H9 (cell line): ENCODE results near the gene SRPX. TPM values are rescaled to one million over a fixed set of nuclear protein-coding genes. Genes with fewer than 3 reads are reported as not detected.
A peak's percentile ranks its signal among the peaks of the same experiment; 100 is the strongest.

Experiments used
- DNase-seq: peaks from one replicate; pipeline ENCODE4 v3.0.0-alpha.2; 2017
- H2AFZ ChIP-seq: one replicate; pipeline ENCODE4 v1.6.1; 2013; ENCODE audit warnings: mild to moderate bottlenecking, low read length, control low read depth, moderate library complexity
- H2AK5ac ChIP-seq: 2 replicates; pipeline ENCODE4 v1.6.1; 2013; ENCODE audit warnings: low read length, control low read depth, mixed read lengths; ENCODE audit not compliant: insufficient read length
- H2BK120ac ChIP-seq: one replicate; pipeline ENCODE4 v1.6.1; 2013; ENCODE audit warnings: low read depth, mild to moderate bottlenecking, low read length, control low read depth, inconsistent platforms; ENCODE audit not compliant: poor library complexity, severe bottlenecking
- H2BK12ac ChIP-seq: 2 replicates; pipeline ENCODE4 v1.6.1; 2013; ENCODE audit warnings: low read length, control low read depth, mixed read lengths, low read depth; ENCODE audit not compliant: insufficient read length
- H2BK15ac ChIP-seq: 2 replicates; pipeline ENCODE4 v1.6.1; 2013; ENCODE audit warnings: low read depth, low read length, control low read depth
- H2BK20ac ChIP-seq: one replicate; pipeline ENCODE4 v1.6.1; 2013; ENCODE audit warnings: low read depth, mild to moderate bottlenecking, low read length, control low read depth, inconsistent platforms; ENCODE audit not compliant: poor library complexity, severe bottlenecking
- H2BK5ac ChIP-seq: 2 replicates; pipeline ENCODE4 v1.6.1; 2013; ENCODE audit warnings: low read length, control low read depth, mixed read lengths; ENCODE audit not compliant: insufficient read length
- H3K14ac ChIP-seq: 2 replicates; pipeline ENCODE4 v1.6.1; 2013; ENCODE audit warnings: low read length, control low read depth; ENCODE audit not compliant: insufficient read depth
- H3K18ac ChIP-seq: 2 replicates; pipeline ENCODE4 v1.6.1; 2013; ENCODE audit warnings: low read depth, mild to moderate bottlenecking, mixed read lengths, low read length, control low read depth; ENCODE audit not compliant: insufficient read length
- H3K23ac ChIP-seq: 2 replicates; pipeline ENCODE4 v1.6.1; 2013; ENCODE audit warnings: low read length, control low read depth, mixed read lengths, low read depth; ENCODE audit not compliant: insufficient read length
- H3K23me2 ChIP-seq: 2 replicates; pipeline ENCODE4 v1.6.1; 2013; ENCODE audit warnings: low read depth, mild to moderate bottlenecking, mixed read lengths, low read length, control low read depth; ENCODE audit not compliant: insufficient read length, poor library complexity, severe bottlenecking
- H3K27ac ChIP-seq: 2 replicates; pipeline ENCODE4 v1.5.1; 2013; ENCODE audit warnings: low read length, control low read depth, mixed read lengths, low read depth; ENCODE audit not compliant: insufficient read length
- H3K27me3 ChIP-seq: 2 replicates; pipeline ENCODE4 v1.6.1; 2013; ENCODE audit warnings: low read length, control low read depth, inconsistent platforms; ENCODE audit not compliant: insufficient read depth
- H3K4ac ChIP-seq: 2 replicates; pipeline ENCODE4 v1.6.1; 2013; ENCODE audit warnings: low read depth, mild to moderate bottlenecking, control low read depth, inconsistent platforms, low read length, moderate library complexity
- H3K4me1 ChIP-seq: 2 replicates; pipeline ENCODE4 v1.6.1; 2013; ENCODE audit warnings: low read length, control low read depth, inconsistent platforms; ENCODE audit not compliant: insufficient read depth
- H3K4me2 ChIP-seq: 2 replicates; pipeline ENCODE4 v1.6.1; 2013; ENCODE audit warnings: low read length, control low read depth, mixed read lengths; ENCODE audit not compliant: insufficient read length, insufficient read depth
- H3K56ac ChIP-seq: 2 replicates; pipeline ENCODE4 v1.6.1; 2013; ENCODE audit warnings: low read depth, mild to moderate bottlenecking, mixed read lengths, low read length, control low read depth; ENCODE audit not compliant: insufficient read length
- H3K79me1 ChIP-seq: 2 replicates; pipeline ENCODE4 v1.6.1; 2013; ENCODE audit warnings: low read depth, mild to moderate bottlenecking, moderate library complexity, low read length, control low read depth, inconsistent platforms; ENCODE audit not compliant: insufficient read depth, poor library complexity, severe bottlenecking
- H3K79me2 ChIP-seq: 2 replicates; pipeline ENCODE4 v1.6.1; 2013; ENCODE audit warnings: low read length, control low read depth, inconsistent platforms; ENCODE audit not compliant: insufficient read depth
- H3K9ac ChIP-seq: 2 replicates; pipeline ENCODE4 v1.6.1; 2013; ENCODE audit warnings: low read length, control low read depth, mixed read lengths; ENCODE audit not compliant: insufficient read length; ENCODE audit errors: extremely low read depth
- H3K9me3 ChIP-seq: one replicate; pipeline ENCODE4 v1.6.1; 2013; ENCODE audit warnings: low read depth, low read length, inconsistent platforms; ENCODE audit not compliant: control insufficient read depth
- H3T11ph ChIP-seq: one replicate; pipeline ENCODE4 v1.6.1; 2013; ENCODE audit warnings: mild to moderate bottlenecking, low read length, control low read depth, inconsistent platforms
- H4K20me1 ChIP-seq: one replicate; pipeline ENCODE4 v1.6.1; 2013; ENCODE audit not compliant: control insufficient read depth, insufficient read length, insufficient read depth
- H4K5ac ChIP-seq: 2 replicates; pipeline ENCODE4 v1.6.1; 2013; ENCODE audit warnings: low read depth, mild to moderate bottlenecking, mixed read lengths, low read length, control low read depth; ENCODE audit not compliant: insufficient read length
- H4K8ac ChIP-seq: replicated peaks from 2 replicates; pipeline ENCODE4 v1.6.1; 2013; ENCODE audit warnings: low read length, control low read depth, mixed read lengths, low read depth; ENCODE audit not compliant: insufficient read length
- H4K91ac ChIP-seq: 2 replicates; pipeline ENCODE4 v1.6.1; 2013; ENCODE audit warnings: low read depth, mild to moderate bottlenecking, moderate library complexity, mixed read lengths, low read length, control low read depth; ENCODE audit not compliant: insufficient read length
- H3K27ac Mint-ChIP-seq, 3 experiments: 2 replicates in 2 of 3; 3 replicates in 1 of 3; pipeline ENCODE4 v1.8.0; 2020 to 2021; ENCODE audit warnings: mixed read lengths in 3 of 3, mild to moderate bottlenecking in 1 of 3, moderate library complexity in 1 of 3
- H3K27me3 Mint-ChIP-seq: 2 replicates; pipeline ENCODE4 v1.8.0; 2021; ENCODE audit warnings: low read depth, mild to moderate bottlenecking, moderate library complexity, mixed read lengths
- H3K36me3 Mint-ChIP-seq, 3 experiments: 2 replicates in 2 of 3; 3 replicates in 1 of 3; pipeline ENCODE4 v1.8.0; 2020 to 2021; ENCODE audit warnings: low read depth in 3 of 3, mixed read lengths in 3 of 3; ENCODE audit not compliant: insufficient read depth in 1 of 3
- H3K4me1 Mint-ChIP-seq, 2 experiments: 2 replicates each; pipeline ENCODE4 v1.8.0; 2020; ENCODE audit warnings: mixed read lengths in 2 of 2
- H3K4me3 Mint-ChIP-seq, 2 experiments: 2 replicates in 1 of 2; 3 replicates in 1 of 2; pipeline ENCODE4 v1.8.0; 2020 to 2021; ENCODE audit warnings: mild to moderate bottlenecking in 2 of 2, mixed read lengths in 2 of 2, moderate library complexity in 1 of 2
- H3K9me3 Mint-ChIP-seq, 2 experiments: 2 replicates in 1 of 2; 3 replicates in 1 of 2; pipeline ENCODE4 v1.8.0; 2020; ENCODE audit warnings: mild to moderate bottlenecking in 2 of 2, mixed read lengths in 2 of 2, moderate library complexity in 1 of 2
- WGBS: extraction: QIAGEN DNeasy Blood & Tissue Kit; methylation state at CpG from one replicate; pipeline ENCODE4 v1.1.7; 2013; ENCODE audit warnings: missing lambda C conversion rate, low lambda C conversion rate, mixed read lengths; ENCODE audit not compliant: insufficient read length; ENCODE audit errors: extremely low coverage; 5-methylcytosine and 5-hydroxymethylcytosine counted together
- total RNA-seq: library from RNA; stranded (reverse); gene quantifications from 2 replicates; pipeline ENCODE4 v1.2.1, GENCODE V29; 2021
- TF ChIP-seq, protein P1 (sequence below): fragments of 200-600 bp; sonication (generic); conservative IDR thresholded peaks from 3 replicates; pipeline ENCODE4 v1.8.0; 2021; ENCODE audit warnings: antibody characterized with exemption, mild to moderate bottlenecking

Gene SRPX
- total RNA-seq, 1 experiment from 2014 or later, result 2.8 TPM

DNA sequence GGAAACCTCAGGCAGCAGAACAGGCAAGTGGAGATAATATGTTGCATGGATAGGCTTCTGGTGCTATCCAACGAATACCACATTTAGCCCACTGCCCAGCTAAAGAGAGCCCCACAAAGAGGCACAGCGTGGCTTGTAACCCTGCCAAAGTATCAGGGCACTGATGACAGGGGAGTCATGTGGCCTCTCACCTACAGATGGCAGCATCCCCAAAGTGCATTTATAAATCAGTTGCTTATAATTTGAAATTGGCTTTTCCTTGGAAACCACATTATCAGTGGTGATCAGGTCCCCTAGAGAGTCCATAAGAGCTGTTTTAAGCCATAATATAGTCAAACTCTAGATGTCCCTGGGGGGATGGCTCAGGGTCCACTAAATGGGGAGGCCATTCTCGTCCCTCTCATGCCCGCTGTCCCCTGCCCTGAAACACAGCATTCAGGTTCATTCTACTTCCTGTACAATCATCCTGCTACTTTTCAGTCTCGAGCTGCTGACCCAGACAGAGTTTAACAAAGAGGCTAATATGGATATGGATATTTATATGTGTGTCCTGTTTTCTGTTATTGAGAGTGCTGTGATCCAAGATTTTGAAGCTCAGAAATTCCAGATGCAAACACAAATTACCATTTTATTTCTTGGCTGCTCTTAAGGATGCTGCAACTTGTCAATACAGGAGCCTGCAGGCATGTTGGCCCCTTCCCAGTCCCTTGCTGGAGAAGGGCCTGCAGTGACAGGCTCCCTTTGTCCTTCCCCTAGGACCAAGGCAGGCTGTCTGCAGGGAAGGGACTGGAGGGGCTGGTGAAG is 28.5 kb downstream of the SRPX start:
- H3K9me3 ChIP-seq, result no peaks in the 10 kb centered on the region
- no peaks in the 10 kb centered on the region for H3K79me1 ChIP-seq
- H4K20me1 ChIP-seq, result no peaks in the 10 kb centered on the region
- TF ChIP-seq, protein P1, sequence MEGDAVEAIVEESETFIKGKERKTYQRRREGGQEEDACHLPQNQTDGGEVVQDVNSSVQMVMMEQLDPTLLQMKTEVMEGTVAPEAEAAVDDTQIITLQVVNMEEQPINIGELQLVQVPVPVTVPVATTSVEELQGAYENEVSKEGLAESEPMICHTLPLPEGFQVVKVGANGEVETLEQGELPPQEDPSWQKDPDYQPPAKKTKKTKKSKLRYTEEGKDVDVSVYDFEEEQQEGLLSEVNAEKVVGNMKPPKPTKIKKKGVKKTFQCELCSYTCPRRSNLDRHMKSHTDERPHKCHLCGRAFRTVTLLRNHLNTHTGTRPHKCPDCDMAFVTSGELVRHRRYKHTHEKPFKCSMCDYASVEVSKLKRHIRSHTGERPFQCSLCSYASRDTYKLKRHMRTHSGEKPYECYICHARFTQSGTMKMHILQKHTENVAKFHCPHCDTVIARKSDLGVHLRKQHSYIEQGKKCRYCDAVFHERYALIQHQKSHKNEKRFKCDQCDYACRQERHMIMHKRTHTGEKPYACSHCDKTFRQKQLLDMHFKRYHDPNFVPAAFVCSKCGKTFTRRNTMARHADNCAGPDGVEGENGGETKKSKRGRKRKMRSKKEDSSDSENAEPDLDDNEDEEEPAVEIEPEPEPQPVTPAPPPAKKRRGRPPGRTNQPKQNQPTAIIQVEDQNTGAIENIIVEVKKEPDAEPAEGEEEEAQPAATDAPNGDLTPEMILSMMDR, result peak; percentile 63
- no peak overlapping the region for H3T11ph ChIP-seq
- H2BK120ac ChIP-seq, result no peak overlapping the region
- no peak overlapping the region for H3K27ac ChIP-seq
- H2AFZ ChIP-seq, result no peak overlapping the region
- Mint-ChIP-seq H3K27ac (no peak overlapping the region; a peak in 1 of 7 replicates), H3K4me3 (no peak overlapping the region; a peak in 1 of 5 replicates), H3K36me3 (no peaks in the 10 kb centered on the region), H3K4me1 (no peaks in the 10 kb centered on the region), H3K27me3 (no peaks in the 10 kb centered on the region), H3K9me3 (peaks cover 47 to 55% of the 10 kb centered on the region in 2 experiments)
- H3K79me2 ChIP-seq, result no peaks in the 10 kb centered on the region
- H3K23ac ChIP-seq, result no peak overlapping the region
- H3K14ac ChIP-seq, result no peak overlapping the region
- H2AK5ac ChIP-seq, result no peak overlapping the region
- H3K27me3 ChIP-seq, result no peaks in the 10 kb centered on the region
- no peak overlapping the region for H3K9ac ChIP-seq
- H2BK20ac ChIP-seq, result no peak overlapping the region
- H3K56ac ChIP-seq, result no peak overlapping the region
- no peak overlapping the region for H3K4ac ChIP-seq
- no CpG with 5 or more reads among the region's 5 CpGs for WGBS
- H2BK12ac ChIP-seq, result no peak overlapping the region
- no peak overlapping the region for H4K91ac ChIP-seq
- H4K5ac ChIP-seq, result no peak overlapping the region
- no peak overlapping the region for H4K8ac ChIP-seq
- H3K4me2 ChIP-seq, result no peak overlapping the region
- peak; percentile 31 for DNase-seq
- no peak overlapping the region for H2BK15ac ChIP-seq
- H3K23me2 ChIP-seq, result no peaks in the 10 kb centered on the region
- H3K4me1 ChIP-seq, result no peaks in the 10 kb centered on the region
- no peak overlapping the region for H3K18ac ChIP-seq
- no peak overlapping the region for H2BK5ac ChIP-seq
